Psoas muscle (tissue), 8 donors: ENCODE results near the gene PAX3. TPM values are rescaled to one million over a fixed set of nuclear protein-coding genes. Genes with fewer than 3 reads are reported as not detected.

Experiments
- ATAC-seq, 4 donors: fragments of 200-7000 bp; cut with Tn5 transposase; one replicate each; pipeline ENCODE4 v1.9.1; 2020; ENCODE audit warnings: moderate library complexity in 3 of 4, mild to moderate bottlenecking in 2 of 4
- DNase-seq, 2 donors: peaks; one replicate each; pipeline ENCODE4 v3.0.0-alpha.2; 2020
- H3K27ac ChIP-seq: fragments of 200-600 bp; one replicate; pipeline ENCODE4 v1.8.0; 2022
- H3K27me3 ChIP-seq, 3 donors: fragments of 200-600 bp in 1 of 3; one replicate each; pipeline versions ENCODE4 v1.6.1 to v1.8.0; 2013 to 2022; ENCODE audit warnings: low read length in 2 of 3, mild to moderate bottlenecking in 2 of 3, moderate library complexity in 1 of 3; ENCODE audit not compliant: insufficient read depth in 3 of 3
- H3K36me3 ChIP-seq, 2 donors: fragments of 200-600 bp in 1 of 2; one replicate each; pipeline versions ENCODE4 v1.6.1 to v1.8.0; 2013 to 2022; ENCODE audit warnings: low read depth in 1 of 2, mild to moderate bottlenecking in 1 of 2, moderate library complexity in 1 of 2; ENCODE audit not compliant: insufficient read depth in 1 of 2
- H3K4me1 ChIP-seq: fragments of 200-600 bp; one replicate; pipeline ENCODE4 v1.8.0; 2022
- H3K4me3 ChIP-seq: fragments of 200-600 bp; one replicate; pipeline ENCODE4 v1.8.0; 2022; ENCODE audit warnings: mild to moderate bottlenecking
- H3K9me3 ChIP-seq: fragments of 200-600 bp; one replicate; pipeline ENCODE4 v1.8.0; 2022
- CTCF ChIP-seq: fragments of 200-600 bp; IDR thresholded peaks from one replicate; pipeline ENCODE4 v1.8.0; 2022; ENCODE audit warnings: antibody characterized with exemption
- WGBS, 3 donors: extraction: QIAGEN DNeasy Blood & Tissue Kit; methylation state at CpG; one replicate each; pipeline versions ENCODE4 v1.1.6 to v1.1.7; 2013; 5-methylcytosine and 5-hydroxymethylcytosine counted together
- intact Hi-C, 2 donors: fragments of 100-400 bp; cut with DNase I; formaldehyde crosslinking; loops; one replicate each; pipeline versions ENCODE4 v1.11.0 to v1.14.2; 2022
- polyA plus RNA-seq, 3 donors: library from polyadenylated mRNA; stranded (reverse); fragments of 200-250 nt; gene quantifications; one replicate each; pipeline ENCODE4 v1.2.3, GENCODE V29; 2013
- total RNA-seq, 4 donors: library from RNA; stranded (reverse); fragmentation: NEBNext Ultra II Directional in 2 of 4; extraction: Animal tissue kit (Norgen Biotek cat#: 25700) in 2 of 4; gene quantifications; one replicate each; pipeline versions ENCODE4 v1.2.1 to v1.2.4, GENCODE V29; 2021 to 2023
- donor health status: healthy with polysubstance abuse.
- donor health status: DM: no; HTN: no; CAD: no; lungs with moderate emphysema.
- donor health status: Bipolar disorder and iron deficiency.
- donor health status: healthy.
- donor health status: DM: yes; HTN: yes; CAD: no.
- donor health status: DM: no; HTN: no; CAD: no.
- donor health status: DM: no; HTN: no; CAD: no.
- donor health status: DM: yes; HTN: yes; CAD: no.

Gene PAX3
- total and polyA plus RNA-seq, 7 donors, result 0.26 to 20.5 (median 6.9) TPM

- intact Hi-C loops, result no loop called here
- H3K27ac ChIP-seq, result no peak overlapping the region
- peaks cover 0 to 7% (median 0%) of the 10 kb centered on the region in 3 donors for H3K27me3 ChIP-seq
- DNase-seq (no peak), ATAC-seq (no peak)
- 63 to 77% (median 73%) methylated on average over 4 of the region's 4 CpGs for WGBS, 3 donors
- peaks cover 5% of the 10 kb centered on the region for H3K4me1 ChIP-seq
- H3K36me3 ChIP-seq, result no peaks in the 10 kb centered on the region
- TF ChIP-seq CTCF, result no peak
- no peaks in the 10 kb centered on the region for H3K9me3 ChIP-seq
- no peak overlapping the region for H3K4me3 ChIP-seq
Measured at GRCh38 chr2:222208010-222208690, 90.6 kb downstream of the PAX3 start.

GRCh38 chr2:222205136-222205535 lies 93.7 kb downstream of the PAX3 start:
- ATAC-seq (no peak), DNase-seq (no peak)
- H3K4me1 ChIP-seq, result peaks cover 5% of the 10 kb centered on the region
- intact Hi-C loops, result no loop called here
- WGBS, 3 donors, result 62 to 74% (median 71%) methylated on average over 1 of the region's 1 CpG
- H3K9me3 ChIP-seq, result no peaks in the 10 kb centered on the region
- no peak for TF ChIP-seq CTCF
- H3K36me3 ChIP-seq, result peaks cover 0 to 3% of the 10 kb centered on the region in 2 donors
- peaks cover 0 to 5% (median 0%) of the 10 kb centered on the region in 3 donors for H3K27me3 ChIP-seq
- H3K4me3 ChIP-seq, result no peak overlapping the region
- no peak overlapping the region for H3K27ac ChIP-seq

- TF ChIP-seq CTCF, result no peak
- no peak for DNase-seq
- Histone ChIP-seq H3K27ac (no peak overlapping the region), H3K9me3 (no peaks in the 10 kb centered on the region), H3K36me3 (peaks cover 0 to 3% of the 10 kb centered on the region in 2 donors), H3K4me3 (no peak overlapping the region), H3K4me1 (no peaks in the 10 kb centered on the region), H3K27me3 (peaks cover 0 to 5% (median 0%) of the 10 kb centered on the region in 3 donors)
- intact Hi-C loops, result no loop called here
- 54 to 70% (median 61%) methylated on average over 4 of the region's 4 CpGs for WGBS, 3 donors
- no peak for ATAC-seq
Measured at GRCh38 chr2:222203041-222203440, 95.8 kb downstream of the PAX3 start.

GRCh38 chr2:222196159-222196558 lies 102.6 kb downstream of the PAX3 start:
- Histone ChIP-seq H3K27me3 (no peaks in the 10 kb centered on the region), H3K4me1 (no peaks in the 10 kb centered on the region), H3K4me3 (no peak overlapping the region), H3K27ac (no peak overlapping the region), H3K36me3 (peaks cover 0 to 3% of the 10 kb centered on the region in 2 donors), H3K9me3 (no peaks in the 10 kb centered on the region)
- DNase-seq (no peak), ATAC-seq (peak in 1 of 4 donors; percentile 42)
- WGBS, 3 donors, result 28 to 46% (median 39%) methylated on average over 7 of the region's 7 CpGs
- TF ChIP-seq CTCF, result no peak
- intact Hi-C loops, result no loop called here

- DNase-seq (no peak), ATAC-seq (no peak)
- WGBS, 3 donors, result 76 to 87% (median 82%) methylated on average over 5 of the region's 5 CpGs
- no peak overlapping the region for H3K27ac ChIP-seq
- TF ChIP-seq CTCF, result no peak
- no peaks in the 10 kb centered on the region for H3K9me3 ChIP-seq
- no peaks in the 10 kb centered on the region for H3K36me3 ChIP-seq
- intact Hi-C loops, result no loop called here
- no peak overlapping the region for H3K4me3 ChIP-seq
- no peaks in the 10 kb centered on the region for H3K4me1 ChIP-seq
- no peaks in the 10 kb centered on the region for H3K27me3 ChIP-seq
Measured at GRCh38 chr2:222194669-222195068, 104.1 kb downstream of the PAX3 start.
